ENCODE results near the gene TRIM37.

The TRIM37 gene

GRCh38 chr17:59154721-59155438, 48.2 kb upstream of the TRIM37 start, which contains the start of gene SKA2 (continued):
- TF ChIP-seq ZNF514 (tag by site-specific recombination; IDR thresholded peaks at IDR 0.05) (no peak), GLIS1 (tag by site-specific recombination; IDR thresholded peaks at IDR 0.05) (peak; percentile 42; the same call in 1 of the 2 replicates), ZNF654 (tag by site-specific recombination; IDR thresholded peaks at IDR 0.05; ENCODE audit: low read depth) (no peak), YY1 (tag by site-specific recombination; IDR thresholded peaks at IDR 0.05) (peak; percentile 94), ZNF510 (tag by site-specific recombination; IDR thresholded peaks at IDR 0.05; ENCODE audit: insufficient replicate concordance) (no peak), SCRT2 (tag by site-specific recombination; IDR thresholded peaks at IDR 0.05) (no peak), ZNF555 (tag by site-specific recombination; conservative IDR thresholded peaks at IDR 0.05) (no peak), HOXA7 (CRISPR knock-in tag; IDR thresholded peaks at IDR 0.05; ENCODE audit: borderline replicate concordance) (no peak), ZNF837 (tag by site-specific recombination; IDR thresholded peaks at IDR 0.05) (no peak), MZF1 (tag by site-specific recombination; IDR thresholded peaks at IDR 0.05; ENCODE audit: borderline replicate concordance) (peak; percentile 94), TRIM28 (IDR thresholded peaks at IDR 0.05; ENCODE audit: borderline replicate concordance, low read length) (no peak), PBX3 (CRISPR knock-in tag; IDR thresholded peaks at IDR 0.05) (no peak; the same call in 1 of the 2 replicates), ZNF350 (tag by site-specific recombination; IDR thresholded peaks at IDR 0.05) (no peak), ZFP37 (tag by site-specific recombination; IDR thresholded peaks at IDR 0.05) (no peak; the same call in 1 of the 2 replicates), ZNF548 (tag by site-specific recombination; IDR thresholded peaks at IDR 0.05) (no peak), AEBP2 (tag by site-specific recombination; IDR thresholded peaks at IDR 0.05; ENCODE audit: borderline replicate concordance) (no peak), ZFP69B (tag by site-specific recombination; IDR thresholded peaks at IDR 0.05) (no peak), PRDM4 (tag by site-specific recombination; IDR thresholded peaks at IDR 0.05) (no peak; the same call in 1 of the 2 replicates), ZNF76 (tag by site-specific recombination; IDR thresholded peaks at IDR 0.05; ENCODE audit: borderline replicate concordance, low read depth) (peak; percentile 55; the same call in 1 of the 2 replicates), ZNF560 (tag by site-specific recombination; IDR thresholded peaks at IDR 0.05; ENCODE audit: borderline replicate concordance) (no peak), ZNF335 (tag by site-specific recombination; conservative IDR thresholded peaks at IDR 0.05) (peak; percentile 91), ZNF768 (tag by site-specific recombination; IDR thresholded peaks at IDR 0.05) (no peak), ZNF692 (tag by site-specific recombination; IDR thresholded peaks at IDR 0.05) (peak; percentile 15; the same call in 1 of the 2 replicates), ZBTB44 (tag by site-specific recombination; IDR thresholded peaks at IDR 0.05) (0 out of 2 replicates have a peak, but pooled peaks have one; percentile 4), ZNF48 (tag by site-specific recombination; IDR thresholded peaks at IDR 0.05) (no peak), ZBTB8A (tag by site-specific recombination; IDR thresholded peaks at IDR 0.05) (no peak; the same call in 1 of the 2 replicates), ZNF645 (tag by site-specific recombination; IDR thresholded peaks at IDR 0.05) (no peak), ZNF558 (tag by site-specific recombination; IDR thresholded peaks at IDR 0.05) (no peak; the same call in 1 of the 2 replicates)
